BJ (cell line): ENCODE results near the gene PAMR1. TPM values are rescaled to one million over a fixed set of nuclear protein-coding genes. Genes with fewer than 3 reads are reported as not detected.

Source experiments
- CTCF ChIA-PET: fragments of 350-600 bp; formaldehyde crosslinking; extraction: SDS; loops from one replicate; lab custom pipeline; 2021; ENCODE audit warnings: antibody characterized with exemption, inconsistent platforms; lab: Yijun Ruan, JAX
- POLR2A ChIA-PET: fragments of 300-600 bp; sonication (Branson Sonifier 250); formaldehyde crosslinking; extraction: SDS; loops from one replicate; lab custom pipeline; 2021; ENCODE audit warnings: antibody characterized with exemption; lab: Charles Lee
- DNase-seq: peaks from one replicate; pipeline ENCODE4 v3.0.0-alpha.2; 2011; ENCODE audit warnings: low read depth
- H3K27me3 ChIP-seq: 2 replicates; pipeline ENCODE4 v1.6.0; 2011; ENCODE audit warnings: low read length; ENCODE audit not compliant: control insufficient read depth, insufficient read depth
- H3K36me3 ChIP-seq: 2 replicates; pipeline ENCODE4 v1.5.1; 2011; ENCODE audit warnings: low read length; ENCODE audit not compliant: control insufficient read depth, insufficient read depth
- H3K4me3 ChIP-seq: 2 replicates; pipeline ENCODE4 v1.5.1; 2011; ENCODE audit warnings: low read depth, mild to moderate bottlenecking, control low read depth, low read length
- polyA plus RNA-seq: library from polyadenylated mRNA; depleted of rRNA; stranded (reverse); fragments of >200 nt; gene quantifications from 2 replicates; pipeline ENCODE4 v1.2.3, GENCODE V29; 2011
- TF ChIP-seq, protein P1 (sequence below): IDR thresholded peaks from 2 replicates; pipeline ENCODE4 v1.5.1; 2011; ENCODE audit warnings: low read depth, mild to moderate bottlenecking, control low read depth, inconsistent platforms, low read length, moderate library complexity; ENCODE audit not compliant: insufficient read depth

The PAMR1 gene
- polyA plus RNA-seq, 1 experiment, result 131 TPM

DNA sequence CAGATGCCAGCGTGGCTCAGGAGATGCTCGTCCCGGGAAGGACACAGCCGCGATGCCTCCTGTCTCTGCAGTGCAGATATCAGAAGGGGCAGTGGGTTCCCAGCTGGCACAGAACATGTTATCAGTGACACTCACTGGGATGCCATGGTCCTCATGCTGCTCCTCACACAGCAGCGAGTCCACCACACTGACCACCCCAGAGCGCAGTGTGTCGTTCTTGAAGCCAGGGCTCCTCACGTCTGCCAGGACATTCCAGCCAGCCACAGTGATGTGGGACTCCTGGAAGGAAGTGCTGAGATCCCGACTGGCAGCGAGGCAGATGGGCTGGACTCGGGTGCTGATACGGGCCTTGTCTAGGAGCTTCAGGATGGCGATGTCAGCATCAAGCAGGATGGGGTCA is 93.0 kb downstream of the PAMR1 start:
- H3K27me3 ChIP-seq, result no peaks in the 10 kb centered on the region
- CTCF ChIA-PET, result no interaction called here

DNA sequence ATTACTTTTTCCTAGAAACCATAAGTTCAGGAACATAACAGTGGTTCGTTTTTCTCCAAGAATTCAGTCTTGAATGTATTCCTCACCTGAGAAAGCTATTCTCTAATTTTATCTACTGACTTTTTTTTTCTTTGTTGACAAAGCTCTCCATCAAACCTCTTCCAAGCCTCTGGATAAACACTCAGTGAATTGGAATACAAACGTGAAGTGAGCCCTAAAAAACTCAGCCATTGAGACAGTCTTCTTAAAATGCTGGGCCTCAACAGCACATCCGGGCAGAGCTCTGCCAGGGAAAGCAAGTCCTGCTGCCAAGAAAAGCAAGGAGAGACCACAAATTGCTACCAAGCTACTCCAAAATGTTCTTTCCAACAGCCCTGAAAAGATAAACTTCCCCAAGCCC is 98.3 kb downstream of the PAMR1 start:
- H3K27me3 ChIP-seq, result no peaks in the 10 kb centered on the region
- TF ChIP-seq, protein P1, sequence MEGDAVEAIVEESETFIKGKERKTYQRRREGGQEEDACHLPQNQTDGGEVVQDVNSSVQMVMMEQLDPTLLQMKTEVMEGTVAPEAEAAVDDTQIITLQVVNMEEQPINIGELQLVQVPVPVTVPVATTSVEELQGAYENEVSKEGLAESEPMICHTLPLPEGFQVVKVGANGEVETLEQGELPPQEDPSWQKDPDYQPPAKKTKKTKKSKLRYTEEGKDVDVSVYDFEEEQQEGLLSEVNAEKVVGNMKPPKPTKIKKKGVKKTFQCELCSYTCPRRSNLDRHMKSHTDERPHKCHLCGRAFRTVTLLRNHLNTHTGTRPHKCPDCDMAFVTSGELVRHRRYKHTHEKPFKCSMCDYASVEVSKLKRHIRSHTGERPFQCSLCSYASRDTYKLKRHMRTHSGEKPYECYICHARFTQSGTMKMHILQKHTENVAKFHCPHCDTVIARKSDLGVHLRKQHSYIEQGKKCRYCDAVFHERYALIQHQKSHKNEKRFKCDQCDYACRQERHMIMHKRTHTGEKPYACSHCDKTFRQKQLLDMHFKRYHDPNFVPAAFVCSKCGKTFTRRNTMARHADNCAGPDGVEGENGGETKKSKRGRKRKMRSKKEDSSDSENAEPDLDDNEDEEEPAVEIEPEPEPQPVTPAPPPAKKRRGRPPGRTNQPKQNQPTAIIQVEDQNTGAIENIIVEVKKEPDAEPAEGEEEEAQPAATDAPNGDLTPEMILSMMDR, result no peak
- no peak overlapping the region for H3K4me3 ChIP-seq
- peaks cover 12% of the 10 kb centered on the region for H3K36me3 ChIP-seq
- ChIA-PET POLR2A (no interaction called here), CTCF (interaction anchor here (1.1 to 3.9 kb wide), 2 partner anchors 8 to 23 kb away, joined by 3 to 15 read pairs; no protein-coding TSS in a partner anchor)
- DNase-seq, result peak; percentile 17

More for the DNA sequence above, 93.0 kb downstream of the PAMR1 start:
- peaks cover 22% of the 10 kb centered on the region for H3K36me3 ChIP-seq
- DNase-seq, result no peak
- H3K4me3 ChIP-seq, result no peak overlapping the region
- POLR2A ChIA-PET, result no interaction called here
- TF ChIP-seq, protein P1, result no peak

DNA sequence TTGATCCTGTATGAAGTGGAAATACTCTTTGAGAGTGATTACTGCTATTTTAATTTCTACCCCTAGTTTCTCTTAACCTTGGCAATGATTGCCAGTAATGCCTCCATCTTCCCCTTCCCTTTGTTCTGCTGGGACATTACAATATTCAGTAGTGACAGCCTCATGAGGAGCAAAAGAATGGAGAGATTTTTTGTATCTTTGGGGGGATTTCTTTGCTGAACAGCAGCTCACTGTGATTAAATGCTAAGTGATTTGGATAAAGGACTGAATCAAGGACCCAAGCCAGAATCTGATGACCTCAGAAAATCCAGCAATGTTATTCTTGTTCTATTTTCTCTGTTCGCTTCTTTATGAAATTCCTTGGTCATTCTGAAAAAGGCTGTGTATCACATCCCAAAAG is 99.1 kb downstream of the PAMR1 start:
- H3K4me3 ChIP-seq, result no peak overlapping the region
- peaks cover 5% of the 10 kb centered on the region for H3K36me3 ChIP-seq
- CTCF ChIA-PET, result interaction anchor here (1.1 to 3.9 kb wide), 2 partner anchors 9 to 23 kb away, joined by 3 to 15 read pairs; no protein-coding TSS in a partner anchor
- TF ChIP-seq, protein P1, result no peak
- no peak for DNase-seq
- POLR2A ChIA-PET, result interaction anchor here (0.6 kb wide), 1 partner anchor 165 kb away, joined by 3 read pairs; no protein-coding TSS in a partner anchor
- H3K27me3 ChIP-seq, result no peaks in the 10 kb centered on the region

DNA sequence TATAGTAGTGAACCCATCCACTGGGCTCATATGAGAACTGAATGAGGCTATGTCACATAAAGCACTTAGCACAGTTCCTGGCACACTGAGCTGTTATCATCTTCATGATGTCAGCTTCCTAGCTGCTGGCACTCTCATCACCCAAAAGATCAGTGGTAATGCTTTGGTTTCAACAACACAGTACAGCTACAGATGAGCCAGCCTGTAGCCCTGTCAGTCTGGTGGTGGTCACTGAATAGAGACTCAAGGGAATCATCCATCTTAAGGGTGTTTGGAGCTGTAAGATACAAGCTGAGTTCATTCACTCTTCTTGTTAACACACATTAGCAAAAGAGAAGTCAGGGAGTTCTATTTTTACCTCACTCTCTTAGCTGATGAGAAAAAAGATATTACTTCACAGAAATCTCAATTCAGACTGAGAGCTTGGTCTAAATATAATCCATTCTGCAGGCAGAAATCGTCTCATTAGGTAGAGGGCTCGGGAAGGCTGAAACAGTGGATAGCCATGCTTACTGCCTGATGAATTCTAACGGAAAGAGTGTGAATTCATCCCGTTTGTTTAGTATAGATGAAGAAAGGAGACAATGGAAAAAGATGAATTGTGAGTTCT is 99.7 kb downstream of the PAMR1 start:
- Histone ChIP-seq H3K27me3 (no peaks in the 10 kb centered on the region), H3K36me3 (peaks cover 5% of the 10 kb centered on the region), H3K4me3 (no peak overlapping the region)
- no peak for DNase-seq
- TF ChIP-seq, protein P1, result no peak
- ChIA-PET POLR2A (interaction anchor here (0.6 kb wide), 1 partner anchor 165 kb away, joined by 3 read pairs; no protein-coding TSS in a partner anchor), CTCF (interaction anchor here (1.5 to 3.9 kb wide), 2 partner anchors 10 to 13 kb away, joined by 5 to 15 read pairs; no protein-coding TSS in a partner anchor)

DNA sequence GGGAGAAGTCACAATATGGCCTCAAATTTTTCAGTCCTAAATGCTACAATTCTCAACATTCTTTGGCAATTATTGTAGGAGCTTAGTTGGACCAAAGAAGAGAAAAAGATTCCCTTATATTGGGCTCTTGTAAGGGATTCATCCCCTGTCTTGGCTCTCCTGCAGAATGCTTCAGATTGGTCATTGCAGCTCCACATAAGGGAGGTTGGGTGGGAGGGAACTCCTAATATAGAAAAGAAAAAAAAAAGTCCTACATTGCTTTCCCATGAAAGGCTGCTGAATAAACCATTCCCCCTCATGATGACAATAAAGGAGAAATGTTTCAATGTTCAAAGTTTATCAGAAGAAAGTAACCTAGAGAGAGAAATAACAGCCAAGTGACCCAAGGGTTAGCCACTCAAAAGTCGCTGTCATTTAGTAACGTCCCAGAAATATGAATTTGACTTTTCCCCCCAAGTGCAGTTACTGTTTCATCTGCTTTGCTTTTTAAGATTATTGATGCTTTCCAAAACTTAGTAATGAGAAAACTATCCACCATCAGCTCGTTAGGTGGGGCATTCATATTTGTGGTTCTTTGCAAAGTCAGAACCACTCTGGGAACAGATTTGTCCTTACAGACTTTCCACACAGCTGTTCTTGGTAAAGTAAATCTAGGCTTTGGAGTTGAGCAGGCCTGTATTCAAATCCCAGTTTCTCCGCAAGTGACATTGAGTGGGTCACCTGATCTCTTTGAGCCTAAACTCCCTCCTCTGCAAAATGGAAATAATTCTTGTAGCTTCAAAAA is 101.1 kb downstream of the PAMR1 start:
- TF ChIP-seq, protein P1, result no peak
- H3K4me3 ChIP-seq, result no peak overlapping the region
- ChIA-PET CTCF (interaction anchor here (1.1 to 3.9 kb wide), 4 partner anchors 11 to 61 kb away, joined by 4 to 15 read pairs (median 5); no protein-coding TSS in a partner anchor), POLR2A (interaction anchor here (0.6 to 0.7 kb wide), 2 partner anchors 37 to 821 kb away, joined by 3 to 7 read pairs; no protein-coding TSS in a partner anchor)
- peak; percentile 68 for DNase-seq
- peaks cover 4% of the 10 kb centered on the region for H3K36me3 ChIP-seq
- H3K27me3 ChIP-seq, result peaks cover 4% of the 10 kb centered on the region
